Lower leg skin (tissue), 4 donors: Measurements from ENCODE around the gene JMY. TPM values are rescaled to one million over a fixed set of nuclear protein-coding genes. Genes with fewer than 3 reads are reported as not detected.

ENCODE experiments used
- DNase-seq, 2 donors: peaks; one replicate each; pipeline ENCODE4 v3.0.0-alpha.2; 2019; ENCODE audit warnings: low spot score in 2 of 2
- H3K4me3 ChIP-seq: fragments of 200-600 bp; sonication (generic); 2 replicates; pipeline ENCODE4 v1.5.1; 2017; ENCODE audit warnings: mild to moderate bottlenecking, low read depth; ENCODE audit not compliant: poor library complexity, severe bottlenecking
- POLR2A ChIP-seq, 2 donors: fragments of 450-650 bp; IDR thresholded peaks; one replicate each; pipeline ENCODE4 v1.6.1; 2016 to 2017; ENCODE audit warnings: antibody characterized with exemption in 2 of 2, mild to moderate bottlenecking in 1 of 2, moderate library complexity in 1 of 2
- WGBS, 2 donors: methylation state at CpG; one replicate each; pipeline ENCODE4 v1.1.5; 2018; 5-methylcytosine and 5-hydroxymethylcytosine counted together
- intact Hi-C: fragments of 100-400 bp; cut with DNase I; formaldehyde crosslinking; loops from one replicate; pipeline ENCODE4 v1.15.0; 2023; ENCODE audit warnings: low total_unique reads
- total RNA-seq, 4 donors: library from RNA; depleted of rRNA; stranded (reverse); fragments of >200 nt; gene quantifications; one replicate each; pipeline ENCODE4 v1.1.0, GENCODE V29; 2016
- TF ChIP-seq, protein P1 (sequence below), 3 donors: fragments of 450-650 bp; IDR thresholded peaks; one replicate each; pipeline ENCODE4 v1.5.1; 2016; ENCODE audit warnings: antibody characterized with exemption in 3 of 3, mild to moderate bottlenecking in 3 of 3, moderate library complexity in 2 of 3

Gene JMY
- total RNA-seq, 4 donors from 2014 or later, result 25.6 to 38.8 (median 30.5) TPM

DNA sequence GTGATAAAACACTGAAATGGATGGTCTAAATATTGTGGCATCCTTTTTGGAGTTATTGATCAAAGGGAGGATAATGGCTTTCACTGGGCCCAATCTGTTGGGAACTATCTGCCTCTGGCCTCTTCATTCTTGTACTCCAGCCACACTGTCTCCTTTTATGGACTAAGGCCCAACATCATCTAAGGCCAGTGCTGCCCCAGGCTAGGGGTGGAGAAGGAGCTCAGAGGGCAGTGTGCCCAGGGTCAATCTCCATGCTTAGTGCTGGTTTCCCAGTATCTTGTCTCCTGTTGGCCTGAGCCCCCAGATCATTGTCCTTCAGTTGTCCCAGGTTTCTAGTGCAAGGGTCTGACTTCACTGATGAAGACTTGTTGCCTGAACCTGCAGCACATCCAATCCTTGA, 26.4 kb upstream of the JMY start:
- peak in 1 of 2 donors; percentile 64 for DNase-seq
- TF ChIP-seq POLR2A (IDR thresholded peaks at IDR 0.05), result no peak
- H3K4me3 ChIP-seq, result no peak overlapping the region
- intact Hi-C loops, result no loop called here

DNA sequence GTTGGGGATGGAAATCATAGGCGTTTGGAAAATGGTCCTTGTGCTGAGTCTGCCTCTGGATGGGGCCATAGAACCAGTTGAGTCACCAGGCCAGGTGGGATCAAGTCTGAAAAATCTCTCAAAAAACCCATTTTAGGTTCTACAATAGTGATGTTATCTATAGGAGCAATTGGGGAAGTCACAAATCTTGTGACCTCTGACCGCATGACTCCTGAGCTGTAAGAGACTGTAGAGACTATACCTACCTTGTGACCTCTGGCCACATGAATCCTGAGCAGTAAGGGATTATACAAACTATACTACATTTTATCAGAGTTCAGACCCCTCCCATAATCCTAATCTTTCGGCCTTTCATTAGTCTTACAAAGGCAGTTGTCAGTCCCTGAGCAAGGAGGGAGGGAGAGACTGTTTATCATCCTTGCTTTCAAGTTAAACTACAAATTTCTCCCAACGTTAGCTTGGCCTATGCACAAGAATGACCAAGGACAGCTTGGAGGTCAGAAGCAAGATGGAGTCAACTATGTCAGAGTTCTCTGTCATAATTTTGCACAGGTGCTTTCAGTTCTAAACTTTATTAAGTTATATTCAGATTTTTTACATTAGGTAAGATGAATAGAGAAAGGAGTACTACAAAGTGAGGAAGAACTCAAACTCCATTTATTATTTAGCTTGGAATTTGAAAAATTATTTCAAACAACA, 11.5 kb upstream of the JMY start:
- intact Hi-C loops, result no loop called here

DNA sequence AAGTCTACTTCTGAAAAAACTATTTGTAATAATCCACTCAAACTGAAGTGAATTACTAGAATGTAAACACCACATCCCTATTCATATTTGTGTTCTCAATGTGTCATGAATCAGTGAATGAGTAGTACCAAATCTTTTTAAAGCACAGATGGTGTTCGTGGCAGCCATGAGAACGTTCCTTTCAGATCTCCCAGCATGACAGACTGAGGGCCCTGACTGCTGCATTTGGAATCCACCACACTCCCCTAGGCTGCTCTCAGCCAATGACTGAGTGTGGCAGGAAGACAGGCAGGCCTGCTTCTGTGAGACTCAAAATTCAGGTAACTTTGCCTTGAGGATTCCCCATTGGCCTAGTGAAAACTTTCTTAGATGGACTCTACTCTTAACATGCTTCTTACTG, 10.9 kb upstream of the JMY start:
- WGBS, 2 donors, result 72 to 90% methylated on average over 2 of the region's 2 CpGs
- TF ChIP-seq POLR2A (IDR thresholded peaks at IDR 0.05), result no peak
- TF ChIP-seq, protein P1, sequence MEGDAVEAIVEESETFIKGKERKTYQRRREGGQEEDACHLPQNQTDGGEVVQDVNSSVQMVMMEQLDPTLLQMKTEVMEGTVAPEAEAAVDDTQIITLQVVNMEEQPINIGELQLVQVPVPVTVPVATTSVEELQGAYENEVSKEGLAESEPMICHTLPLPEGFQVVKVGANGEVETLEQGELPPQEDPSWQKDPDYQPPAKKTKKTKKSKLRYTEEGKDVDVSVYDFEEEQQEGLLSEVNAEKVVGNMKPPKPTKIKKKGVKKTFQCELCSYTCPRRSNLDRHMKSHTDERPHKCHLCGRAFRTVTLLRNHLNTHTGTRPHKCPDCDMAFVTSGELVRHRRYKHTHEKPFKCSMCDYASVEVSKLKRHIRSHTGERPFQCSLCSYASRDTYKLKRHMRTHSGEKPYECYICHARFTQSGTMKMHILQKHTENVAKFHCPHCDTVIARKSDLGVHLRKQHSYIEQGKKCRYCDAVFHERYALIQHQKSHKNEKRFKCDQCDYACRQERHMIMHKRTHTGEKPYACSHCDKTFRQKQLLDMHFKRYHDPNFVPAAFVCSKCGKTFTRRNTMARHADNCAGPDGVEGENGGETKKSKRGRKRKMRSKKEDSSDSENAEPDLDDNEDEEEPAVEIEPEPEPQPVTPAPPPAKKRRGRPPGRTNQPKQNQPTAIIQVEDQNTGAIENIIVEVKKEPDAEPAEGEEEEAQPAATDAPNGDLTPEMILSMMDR (IDR thresholded peaks at IDR 0.05), result no peak
- H3K4me3 ChIP-seq, result no peak overlapping the region
- intact Hi-C loops, result no loop called here
- DNase-seq, result no peak

More for the DNA sequence above, 11.5 kb upstream of the JMY start:
- no peak for TF ChIP-seq POLR2A (IDR thresholded peaks at IDR 0.05)
- TF ChIP-seq, protein P1 (IDR thresholded peaks at IDR 0.05), result no peak
- DNase-seq, result no peak
- no peak overlapping the region for H3K4me3 ChIP-seq
- 83 to 90% methylated on average over 4 of the region's 4 CpGs for WGBS, 2 donors

DNA sequence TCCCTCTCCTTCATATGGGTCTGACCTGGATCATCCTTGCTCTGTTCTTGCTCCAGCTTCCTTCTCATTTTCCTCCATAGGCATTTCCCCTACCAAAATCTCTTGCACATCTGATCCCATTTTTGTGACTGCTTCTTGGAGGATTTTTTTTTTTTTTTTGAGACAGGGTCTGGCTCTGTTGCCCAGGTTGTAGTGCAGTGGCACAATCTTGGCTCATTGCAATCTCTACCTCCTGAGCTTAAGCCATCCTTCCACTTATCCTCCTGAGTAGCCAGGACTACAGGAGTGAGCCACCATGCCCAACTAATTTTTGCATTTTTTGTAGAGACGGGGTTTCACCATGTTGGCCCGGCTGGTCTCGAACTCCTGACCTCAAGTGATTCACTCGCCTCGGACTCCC, 10.5 kb upstream of the JMY start:
- intact Hi-C loops, result no loop called here

DNA sequence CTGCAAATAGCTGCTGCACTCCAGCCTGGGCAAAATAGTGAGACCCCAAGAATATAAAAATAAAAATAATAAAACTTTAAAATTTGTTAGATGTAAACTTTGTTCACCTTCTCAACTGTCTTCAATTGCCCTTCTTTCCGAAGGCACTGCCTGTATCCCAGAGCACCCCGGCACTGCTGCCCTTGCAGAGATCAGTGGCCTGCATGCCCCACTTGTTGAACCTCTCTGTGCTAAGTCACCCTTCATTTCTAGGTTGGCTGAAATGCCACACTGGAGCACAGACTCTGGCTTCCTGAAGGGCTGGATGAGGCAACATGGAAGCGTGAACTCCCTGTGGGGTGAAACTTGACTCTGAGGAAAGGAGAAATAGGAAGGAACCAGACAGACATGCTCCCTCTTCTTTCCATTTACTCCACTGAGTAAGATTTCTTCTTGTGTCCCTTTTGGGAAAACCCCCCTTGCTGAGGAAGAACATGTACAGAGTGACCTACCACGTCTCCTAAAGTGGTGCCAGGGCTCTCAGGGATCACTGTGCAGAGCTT, 8.4 kb upstream of the JMY start:
- 92 to 96% methylated on average over 4 of the region's 4 CpGs for WGBS, 2 donors
- H3K4me3 ChIP-seq, result no peak overlapping the region
- TF ChIP-seq POLR2A (IDR thresholded peaks at IDR 0.05), result no peak
- TF ChIP-seq, protein P1 (IDR thresholded peaks at IDR 0.05), result no peak
- no peak for DNase-seq
- intact Hi-C loops, result no loop called here

More for the DNA sequence above, 10.5 kb upstream of the JMY start:
- DNase-seq, result no peak
- TF ChIP-seq, protein P1 (IDR thresholded peaks at IDR 0.05), result no peak
- TF ChIP-seq POLR2A (IDR thresholded peaks at IDR 0.05), result no peak
- 95 to 99% methylated on average over 5 of the region's 5 CpGs for WGBS, 2 donors
- no peak overlapping the region for H3K4me3 ChIP-seq

DNA sequence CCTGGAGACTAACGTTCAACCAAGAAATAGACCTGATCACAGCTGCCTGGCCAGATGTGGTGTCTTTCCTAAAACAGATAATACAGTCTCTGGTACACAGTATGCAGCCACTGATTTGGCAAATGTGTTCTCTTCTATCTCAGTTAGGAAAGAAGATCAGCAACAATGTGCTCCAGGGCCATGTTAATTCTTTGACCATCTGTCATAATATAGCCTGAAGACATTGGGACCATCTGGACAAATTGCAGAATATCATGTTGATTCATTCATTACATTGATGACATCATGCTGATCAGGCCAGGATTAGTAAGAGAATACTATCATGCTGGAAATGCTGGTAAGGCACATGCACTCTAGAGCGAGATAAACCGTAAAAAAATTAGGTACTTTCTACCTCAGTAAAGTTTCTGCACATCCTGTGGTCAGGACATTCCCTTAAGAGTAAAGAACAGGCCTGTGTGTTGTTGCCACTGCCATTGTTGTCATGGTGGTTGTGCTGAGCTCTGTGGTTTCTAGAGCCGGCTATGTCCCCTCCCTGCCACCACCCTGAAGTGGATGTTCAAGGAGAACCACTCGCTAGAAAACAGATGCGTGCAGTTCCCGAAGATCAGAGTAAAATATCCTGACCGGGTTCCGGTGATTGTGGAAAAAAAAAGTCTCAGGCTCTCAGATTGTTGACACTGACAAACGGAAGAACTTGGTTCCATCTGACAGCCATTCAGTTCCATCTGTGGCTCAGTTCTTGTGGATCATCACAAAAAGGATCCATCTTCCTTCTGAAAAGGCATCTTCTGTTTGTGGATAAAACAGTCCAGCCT, 6.4 kb upstream of the JMY start:
- H3K4me3 ChIP-seq, result no peak overlapping the region
- WGBS, 2 donors, result 86 to 90% methylated on average over 10 of the region's 10 CpGs
- no peak for TF ChIP-seq POLR2A (IDR thresholded peaks at IDR 0.05)
- TF ChIP-seq, protein P1 (IDR thresholded peaks at IDR 0.05), result no peak
- intact Hi-C loops, result no loop called here
- DNase-seq, result no peak
